ENCODE data around the gene NR2E3.

GRCh38 chr15:71776304-71776703 lies 34.0 kb upstream of the NR2E3 start:
- TF ChIP-seq POLR2A (IDR thresholded peaks at IDR 0.05; ENCODE audit: low read length) (no peak), GATA1 (IDR thresholded peaks at IDR 0.05; ENCODE audit: low read depth, low read length) (no peak)
